Measurements from ENCODE around the gene DFFA.

DNA sequence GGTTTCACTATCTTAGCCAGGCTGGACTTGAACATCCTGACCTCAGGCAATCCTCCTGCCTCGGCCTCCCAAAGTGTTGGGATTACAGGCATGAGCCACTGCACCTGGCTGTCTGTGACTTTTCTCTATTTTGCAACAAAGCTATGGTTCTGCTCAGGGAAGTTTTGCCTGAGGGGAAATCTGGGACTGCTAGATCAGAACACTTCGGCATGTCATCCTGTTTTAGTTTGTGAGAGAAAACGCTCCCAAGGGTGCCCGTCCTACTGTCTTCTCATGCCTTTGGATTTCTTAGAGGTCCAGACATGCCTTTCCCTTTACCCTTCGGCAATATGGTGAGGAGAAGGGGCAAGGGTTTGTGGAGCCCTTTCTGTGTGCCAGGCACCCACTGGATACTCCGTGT is 28.1 kb downstream of the DFFA start:
- TF ChIP-seq ZFP91 (CRISPR knock-in tag; IDR thresholded peaks at IDR 0.05), result no peak
- TF ChIP-seq, protein P1, sequence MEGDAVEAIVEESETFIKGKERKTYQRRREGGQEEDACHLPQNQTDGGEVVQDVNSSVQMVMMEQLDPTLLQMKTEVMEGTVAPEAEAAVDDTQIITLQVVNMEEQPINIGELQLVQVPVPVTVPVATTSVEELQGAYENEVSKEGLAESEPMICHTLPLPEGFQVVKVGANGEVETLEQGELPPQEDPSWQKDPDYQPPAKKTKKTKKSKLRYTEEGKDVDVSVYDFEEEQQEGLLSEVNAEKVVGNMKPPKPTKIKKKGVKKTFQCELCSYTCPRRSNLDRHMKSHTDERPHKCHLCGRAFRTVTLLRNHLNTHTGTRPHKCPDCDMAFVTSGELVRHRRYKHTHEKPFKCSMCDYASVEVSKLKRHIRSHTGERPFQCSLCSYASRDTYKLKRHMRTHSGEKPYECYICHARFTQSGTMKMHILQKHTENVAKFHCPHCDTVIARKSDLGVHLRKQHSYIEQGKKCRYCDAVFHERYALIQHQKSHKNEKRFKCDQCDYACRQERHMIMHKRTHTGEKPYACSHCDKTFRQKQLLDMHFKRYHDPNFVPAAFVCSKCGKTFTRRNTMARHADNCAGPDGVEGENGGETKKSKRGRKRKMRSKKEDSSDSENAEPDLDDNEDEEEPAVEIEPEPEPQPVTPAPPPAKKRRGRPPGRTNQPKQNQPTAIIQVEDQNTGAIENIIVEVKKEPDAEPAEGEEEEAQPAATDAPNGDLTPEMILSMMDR (IDR thresholded peaks at IDR 0.05 in 2 of 3, conservative IDR thresholded peaks at IDR 0.05 in 1 of 3; ENCODE audit: insufficient read depth in 2 of 3, low read depth in 1 of 3, low read length in 3 of 3), result no peak
- TF ChIP-seq ZNF143 (CRISPR knock-in tag; IDR thresholded peaks at IDR 0.05), result no peak
- TF ChIP-seq MAFK (IDR thresholded peaks at IDR 0.05; ENCODE audit: low read length), result no peak

Data from K562 (cell line).